GM19240 (cell line): ENCODE measurements around the gene INS.

ENCODE experiments used
- DNase-seq: peaks from one replicate; pipeline ENCODE4 v3.0.0; 2011; ENCODE audit warnings: low spot score; ENCODE audit not compliant: insufficient read length

INS gene

DNA sequence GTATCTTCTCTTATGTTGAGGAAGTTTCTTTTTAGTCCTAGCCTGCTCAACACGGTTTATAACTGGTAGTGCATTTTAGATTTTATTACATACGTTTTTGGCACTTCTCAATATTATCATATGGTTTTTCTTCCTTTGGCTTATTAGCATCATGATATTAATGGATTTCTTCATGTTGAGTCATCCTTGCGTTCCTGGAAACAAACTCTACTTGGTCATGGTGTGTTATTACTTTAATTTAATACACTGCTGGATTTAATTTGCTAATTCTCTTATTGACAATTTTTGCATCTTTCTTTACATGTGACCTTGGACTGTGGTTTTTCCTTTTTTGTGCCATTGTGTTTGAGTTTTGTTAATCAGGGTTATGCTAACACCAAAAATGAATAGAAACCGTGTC, 42.3 kb downstream of the INS start:
- DNase-seq = no peak

GRCh38 chr11:2116680-2117079, 44.3 kb downstream of the INS start:
- DNase-seq = no peak

- no peak for DNase-seq
These were observed 45.7 kb downstream of the INS start for GRCh38 chr11:2115308-2115707.

DNA sequence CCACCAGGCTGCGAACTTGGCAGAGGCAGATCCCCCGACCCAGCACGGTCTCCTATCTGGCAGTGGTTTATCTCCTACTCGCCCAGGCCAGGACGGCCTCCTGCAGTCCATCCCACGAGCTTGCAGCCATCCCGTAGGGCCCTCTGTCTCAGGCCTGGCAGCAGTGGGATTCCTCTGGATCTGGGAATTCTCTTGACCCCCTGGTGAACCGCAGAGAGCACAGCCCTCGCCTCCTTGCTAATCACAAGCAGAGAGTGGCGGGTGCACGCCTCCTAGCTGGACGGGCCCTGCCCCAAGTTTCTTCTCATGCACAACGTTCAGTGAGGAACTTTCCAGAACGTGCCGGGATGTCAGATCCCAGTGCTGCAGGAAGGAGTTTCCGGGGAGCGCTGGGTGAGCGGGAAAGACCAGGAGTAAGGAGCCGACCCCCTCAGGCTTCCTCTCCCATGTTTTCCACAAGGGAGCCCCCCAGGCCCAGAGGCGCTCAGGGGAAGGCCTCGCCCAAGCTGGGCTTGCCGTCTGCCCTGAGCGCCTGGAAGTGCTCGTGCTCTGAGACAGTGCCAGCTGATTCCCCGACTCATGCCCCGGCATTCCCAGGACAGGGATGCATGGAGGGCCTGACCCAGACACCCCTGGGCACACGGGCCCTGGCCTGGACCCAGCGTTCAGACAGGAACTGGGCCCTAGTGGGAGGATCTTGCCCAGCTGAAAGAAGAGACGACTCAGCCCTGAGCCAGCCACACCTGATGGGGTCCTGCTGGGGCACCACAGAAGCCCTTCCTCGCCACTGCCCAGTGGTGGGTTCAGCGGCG, 46.4 kb downstream of the INS start:
- no peak for DNase-seq

- no peak for DNase-seq
These were observed 47.2 kb downstream of the INS start for GRCh38 chr11:2113776-2114175.

DNA sequence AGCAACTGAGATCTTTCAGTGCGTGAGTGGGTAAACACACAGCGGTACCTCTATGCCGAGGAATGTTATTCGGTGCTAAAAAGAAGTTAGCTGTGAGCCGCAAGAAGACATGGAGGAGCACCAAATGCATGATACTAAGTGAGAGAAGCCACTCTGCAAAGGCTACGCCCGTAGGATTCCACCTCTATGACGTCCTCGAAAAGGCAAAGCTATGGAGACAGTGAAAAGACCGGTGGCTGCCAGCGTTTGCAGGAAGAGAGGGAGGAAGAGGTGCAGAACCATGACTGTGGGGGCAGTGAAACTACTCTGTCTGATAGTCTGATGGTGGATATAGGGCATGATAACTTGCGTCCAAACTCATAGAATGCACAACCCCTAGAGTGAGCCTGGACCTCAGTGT, 50.5 kb downstream of the INS start:
- no peak for DNase-seq
